ENCODE measurements around the gene CAD.

CAD gene

GRCh38 chr2:27245116-27245515 is 27.9 kb downstream of the CAD start:
- Histone ChIP-seq H3K9me3 (no peaks in the 10 kb centered on the region), H3K4me3 (ENCODE audit: low read depth in 1 of 2, low read length in 1 of 2) (no peak overlapping the region), H3K27ac (no peak overlapping the region), H3K4me1 (ENCODE audit: control insufficient read depth in 1 of 2, insufficient read depth in 1 of 2, low read depth in 1 of 2, low read length in 1 of 2) (no peaks in the 10 kb centered on the region), H3K36me3 (peaks cover 46% of the 10 kb centered on the region), H3K27me3 (peaks cover 13% of the 10 kb centered on the region)
- no peak for TF ChIP-seq CTCF (IDR thresholded peaks at IDR 0.05)

GRCh38 chr2:27245626-27246025 is 28.5 kb downstream of the CAD start:
- no peak overlapping the region for H3K4me3 ChIP-seq (ENCODE audit: low read depth in 1 of 2, low read length in 1 of 2)
- H3K27ac ChIP-seq = no peak overlapping the region
- H3K36me3 ChIP-seq = peaks cover 41% of the 10 kb centered on the region
- no peaks in the 10 kb centered on the region for H3K4me1 ChIP-seq (ENCODE audit: control insufficient read depth in 1 of 2, insufficient read depth in 1 of 2, low read depth in 1 of 2, low read length in 1 of 2)
- no peak for TF ChIP-seq CTCF (IDR thresholded peaks at IDR 0.05)
- no peaks in the 10 kb centered on the region for H3K9me3 ChIP-seq
- peaks cover 18% of the 10 kb centered on the region for H3K27me3 ChIP-seq

- Histone ChIP-seq H3K4me1 (ENCODE audit: control insufficient read depth in 1 of 2, insufficient read depth in 1 of 2, low read depth in 1 of 2, low read length in 1 of 2) (no peaks in the 10 kb centered on the region), H3K4me3 (ENCODE audit: low read depth in 1 of 2, low read length in 1 of 2) (no peak overlapping the region), H3K9me3 (no peaks in the 10 kb centered on the region), H3K27ac (no peak overlapping the region), H3K36me3 (peaks cover 19% of the 10 kb centered on the region), H3K27me3 (peaks cover 32% of the 10 kb centered on the region)
- no peak for TF ChIP-seq CTCF (IDR thresholded peaks at IDR 0.05)
These were observed 30.7 kb downstream of the CAD start for GRCh38 chr2:27247893-27248292.

- Histone ChIP-seq H3K27me3 (peaks cover 39% of the 10 kb centered on the region), H3K4me1 (ENCODE audit: control insufficient read depth in 1 of 2, insufficient read depth in 1 of 2, low read depth in 1 of 2, low read length in 1 of 2) (no peaks in the 10 kb centered on the region), H3K36me3 (peaks cover 4% of the 10 kb centered on the region), H3K27ac (no peak overlapping the region), H3K4me3 (ENCODE audit: low read depth in 1 of 2, low read length in 1 of 2) (no peak overlapping the region), H3K9me3 (no peaks in the 10 kb centered on the region)
- TF ChIP-seq CTCF (IDR thresholded peaks at IDR 0.05) = no peak
These were observed 32.2 kb downstream of the CAD start for GRCh38 chr2:27249159-27249890.

GRCh38 chr2:27249891-27250651 is 32.9 kb downstream of the CAD start:
- no peak overlapping the region for H3K4me3 ChIP-seq (ENCODE audit: low read depth in 1 of 2, low read length in 1 of 2)
- no peak for TF ChIP-seq CTCF (IDR thresholded peaks at IDR 0.05)
- H3K4me1 ChIP-seq (ENCODE audit: control insufficient read depth in 1 of 2, insufficient read depth in 1 of 2, low read depth in 1 of 2, low read length in 1 of 2) = no peaks in the 10 kb centered on the region
- H3K27me3 ChIP-seq = peaks cover 46% of the 10 kb centered on the region
- no peak overlapping the region for H3K27ac ChIP-seq
- H3K36me3 ChIP-seq = no peaks in the 10 kb centered on the region
- no peaks in the 10 kb centered on the region for H3K9me3 ChIP-seq

All from neutrophil (primary cell).